Body of pancreas (tissue), 4 donors: ENCODE data around the gene NUDT14.

Experiments used
- POLR2A ChIP-seq, 3 donors: fragments of 450-650 bp; IDR thresholded peaks; one replicate each; pipeline ENCODE4 v1.6.1; 2016; ENCODE audit warnings: antibody characterized with exemption in 3 of 3, mild to moderate bottlenecking in 2 of 3
- TF ChIP-seq, protein P1 (sequence below), 7 experiments: fragments of 450-650 bp in 4 of 7; fragments of 200-600 bp in 3 of 7; sonication (generic) in 3 of 7; IDR thresholded peaks; one replicate each; pipeline ENCODE4 v1.5.1; 2016 to 2019; ENCODE audit warnings: antibody characterized with exemption in 7 of 7

DNA sequence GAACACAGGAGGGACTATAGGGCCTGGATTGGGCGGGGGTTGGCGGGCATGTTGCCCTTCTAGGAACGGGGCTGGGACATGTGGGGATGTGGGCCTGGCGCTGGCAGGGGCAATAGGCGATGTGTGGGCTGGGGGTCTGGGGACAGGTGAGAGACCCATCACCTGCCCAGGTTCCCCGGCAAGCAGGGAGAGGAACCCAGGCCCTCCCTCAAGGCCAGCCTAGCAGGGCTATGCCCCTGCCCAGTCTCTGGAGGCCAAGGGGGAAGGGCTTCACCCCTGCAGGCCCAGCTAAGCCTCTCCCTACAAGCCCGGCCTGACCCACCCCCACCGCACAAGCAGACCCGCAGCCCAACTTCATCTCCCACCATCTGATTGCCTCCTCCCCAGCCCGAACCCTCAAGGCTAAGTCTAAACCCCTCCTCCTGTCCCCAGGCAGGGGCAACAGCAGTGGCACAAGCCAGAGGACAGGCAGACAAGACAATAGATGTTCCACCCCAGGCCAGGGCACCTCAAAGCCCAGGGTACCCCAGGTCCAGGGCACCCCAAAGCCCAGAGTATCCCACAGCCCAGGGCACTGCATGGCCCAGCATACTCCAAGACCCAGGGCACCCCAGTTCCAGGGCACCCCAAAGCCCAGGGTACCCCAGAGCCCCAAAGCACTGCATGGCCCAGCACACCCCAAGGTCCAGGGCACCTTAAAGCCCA, 19.0 kb downstream of the NUDT14 start:
- TF ChIP-seq, protein P1, sequence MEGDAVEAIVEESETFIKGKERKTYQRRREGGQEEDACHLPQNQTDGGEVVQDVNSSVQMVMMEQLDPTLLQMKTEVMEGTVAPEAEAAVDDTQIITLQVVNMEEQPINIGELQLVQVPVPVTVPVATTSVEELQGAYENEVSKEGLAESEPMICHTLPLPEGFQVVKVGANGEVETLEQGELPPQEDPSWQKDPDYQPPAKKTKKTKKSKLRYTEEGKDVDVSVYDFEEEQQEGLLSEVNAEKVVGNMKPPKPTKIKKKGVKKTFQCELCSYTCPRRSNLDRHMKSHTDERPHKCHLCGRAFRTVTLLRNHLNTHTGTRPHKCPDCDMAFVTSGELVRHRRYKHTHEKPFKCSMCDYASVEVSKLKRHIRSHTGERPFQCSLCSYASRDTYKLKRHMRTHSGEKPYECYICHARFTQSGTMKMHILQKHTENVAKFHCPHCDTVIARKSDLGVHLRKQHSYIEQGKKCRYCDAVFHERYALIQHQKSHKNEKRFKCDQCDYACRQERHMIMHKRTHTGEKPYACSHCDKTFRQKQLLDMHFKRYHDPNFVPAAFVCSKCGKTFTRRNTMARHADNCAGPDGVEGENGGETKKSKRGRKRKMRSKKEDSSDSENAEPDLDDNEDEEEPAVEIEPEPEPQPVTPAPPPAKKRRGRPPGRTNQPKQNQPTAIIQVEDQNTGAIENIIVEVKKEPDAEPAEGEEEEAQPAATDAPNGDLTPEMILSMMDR (IDR thresholded peaks at IDR 0.05), result no peak
- TF ChIP-seq POLR2A (IDR thresholded peaks at IDR 0.05), result no peak
